Activated CD4-positive, alpha-beta T cell treated with anti-CD3 and anti-CD28 coated beads, Interleukin-10, Interleukin-2, amounts not matched to agents 100 ng/mL and 50 ng/mL, durations not matched to agents 16 hours and 8 hours (primary cell): ENCODE data around the gene CTSH.
A peak's percentile ranks its signal among the peaks of the same experiment; 100 is the strongest.
"Not testable (repeated sequence)": the region's sequence is repeated elsewhere in the genome, so short reads cannot be mapped to it uniquely, and the experiment has no call there.

Source experiments
- DNase-seq: peaks from one replicate; pipeline ENCODE4 v3.0.0-alpha.2; 2020

CTSH gene

DNA sequence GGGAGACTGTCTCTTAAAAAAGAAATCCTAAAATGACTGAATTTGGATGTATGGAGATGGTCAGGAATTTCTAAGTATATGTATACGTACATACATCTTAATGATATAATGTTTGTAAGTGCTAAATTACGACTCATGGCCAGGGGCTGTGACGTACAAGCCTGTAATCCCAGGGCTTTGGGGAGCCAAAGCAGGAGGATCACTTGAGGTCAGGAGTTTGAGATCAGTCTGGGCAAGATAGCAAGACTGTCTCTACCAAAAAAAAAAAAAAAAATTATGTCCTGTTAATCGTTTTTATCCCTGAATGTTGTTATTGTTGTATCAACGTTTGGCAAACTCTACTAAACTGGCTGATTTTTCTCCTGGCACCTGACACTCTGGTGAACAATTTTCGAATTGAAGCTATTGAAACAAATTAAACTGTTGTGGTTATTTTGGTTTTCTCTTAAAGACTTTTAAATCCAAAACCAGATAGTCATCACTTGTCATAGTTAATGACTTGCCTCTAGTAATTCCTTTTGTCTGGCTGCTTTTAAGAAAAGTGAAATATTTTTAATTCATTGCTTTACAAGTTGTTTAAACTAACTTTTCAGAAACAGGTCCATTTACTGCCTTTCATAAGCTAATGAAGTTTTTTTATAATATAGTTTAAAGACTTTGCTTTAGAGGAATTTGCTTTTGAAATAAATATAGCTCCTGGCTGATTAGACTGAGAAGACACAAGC lies 65.2 kb downstream of the CTSH start:
- no peak for DNase-seq

DNA sequence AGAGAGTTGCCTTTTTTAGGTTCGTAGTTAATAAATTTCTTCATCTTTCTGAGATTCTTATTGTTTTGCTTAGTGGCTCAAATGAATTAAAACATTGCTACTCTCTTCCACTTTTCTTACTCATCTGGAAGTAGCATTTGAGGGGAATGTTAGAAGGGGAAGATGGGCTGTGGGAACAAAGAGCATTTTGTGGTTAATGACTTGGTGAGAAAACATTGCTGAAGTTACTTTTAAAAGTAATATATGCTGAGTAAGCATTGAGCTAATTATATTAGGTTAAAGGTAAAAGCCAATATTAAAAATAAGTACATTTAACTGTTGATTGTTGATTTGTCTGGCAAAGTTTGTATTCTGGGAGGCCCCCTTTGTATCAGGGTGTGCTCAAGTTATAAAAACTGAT lies 66.5 kb downstream of the CTSH start:
- DNase-seq: no peak

DNA sequence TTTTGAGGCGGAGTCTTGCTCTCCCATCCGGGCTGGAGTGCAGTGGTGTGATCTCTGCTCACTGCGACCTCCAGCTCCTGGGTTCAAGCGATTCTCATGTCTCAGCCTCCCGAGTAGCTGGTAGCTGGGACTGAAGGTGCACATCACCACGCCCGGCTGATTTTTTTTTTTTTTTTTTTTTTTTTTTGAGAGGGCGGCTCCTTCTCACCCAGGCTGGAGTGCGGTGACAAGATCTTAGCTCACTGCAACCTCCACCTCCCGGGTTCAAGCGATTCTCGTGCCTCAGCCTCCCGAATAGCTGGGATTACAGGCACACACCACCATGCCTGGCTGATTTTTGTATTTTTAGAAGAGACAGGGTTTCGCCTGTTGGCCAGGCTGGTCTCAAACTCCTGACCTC lies 67.9 kb downstream of the CTSH start:
- DNase-seq: not testable (repeated sequence)

DNA sequence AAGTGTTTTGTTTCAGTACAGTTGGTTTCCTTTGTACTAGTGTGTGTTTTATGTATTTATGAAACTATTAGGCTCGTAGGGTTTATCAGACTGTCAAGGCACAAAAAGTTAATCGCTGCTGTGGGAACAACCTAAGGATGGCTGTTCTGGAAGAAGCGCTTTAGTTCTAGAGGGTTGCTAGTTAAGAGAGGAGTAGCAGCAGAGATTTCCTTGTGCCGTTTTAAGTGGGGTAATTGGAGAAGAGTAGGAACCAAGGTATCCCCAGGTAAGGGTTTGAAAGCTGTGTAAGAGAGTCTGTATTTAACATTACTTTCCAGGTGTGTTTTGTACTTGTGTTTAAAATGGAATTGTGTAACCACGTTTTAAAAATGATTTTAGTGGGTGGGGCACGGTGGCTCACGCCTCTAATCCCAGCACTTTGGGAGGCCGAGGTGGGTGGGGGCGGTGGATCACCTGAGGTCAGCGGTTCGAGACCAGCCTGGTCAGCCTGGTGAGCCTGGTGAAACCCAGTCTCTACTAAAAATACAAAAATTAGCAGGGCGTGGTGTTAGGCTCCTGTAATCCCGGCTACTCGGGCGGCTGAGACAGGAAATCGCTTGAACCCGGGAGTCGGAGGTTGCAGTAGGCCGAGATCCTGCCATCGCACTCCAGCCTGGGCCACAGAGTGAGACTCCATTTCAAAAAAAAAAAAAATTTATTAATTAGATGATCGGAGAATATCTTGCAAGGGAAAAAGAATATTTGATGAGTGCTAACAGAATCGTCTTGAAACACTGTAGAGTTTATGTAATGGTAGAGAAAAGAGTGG lies 69.5 kb downstream of the CTSH start:
- no peak for DNase-seq

DNA sequence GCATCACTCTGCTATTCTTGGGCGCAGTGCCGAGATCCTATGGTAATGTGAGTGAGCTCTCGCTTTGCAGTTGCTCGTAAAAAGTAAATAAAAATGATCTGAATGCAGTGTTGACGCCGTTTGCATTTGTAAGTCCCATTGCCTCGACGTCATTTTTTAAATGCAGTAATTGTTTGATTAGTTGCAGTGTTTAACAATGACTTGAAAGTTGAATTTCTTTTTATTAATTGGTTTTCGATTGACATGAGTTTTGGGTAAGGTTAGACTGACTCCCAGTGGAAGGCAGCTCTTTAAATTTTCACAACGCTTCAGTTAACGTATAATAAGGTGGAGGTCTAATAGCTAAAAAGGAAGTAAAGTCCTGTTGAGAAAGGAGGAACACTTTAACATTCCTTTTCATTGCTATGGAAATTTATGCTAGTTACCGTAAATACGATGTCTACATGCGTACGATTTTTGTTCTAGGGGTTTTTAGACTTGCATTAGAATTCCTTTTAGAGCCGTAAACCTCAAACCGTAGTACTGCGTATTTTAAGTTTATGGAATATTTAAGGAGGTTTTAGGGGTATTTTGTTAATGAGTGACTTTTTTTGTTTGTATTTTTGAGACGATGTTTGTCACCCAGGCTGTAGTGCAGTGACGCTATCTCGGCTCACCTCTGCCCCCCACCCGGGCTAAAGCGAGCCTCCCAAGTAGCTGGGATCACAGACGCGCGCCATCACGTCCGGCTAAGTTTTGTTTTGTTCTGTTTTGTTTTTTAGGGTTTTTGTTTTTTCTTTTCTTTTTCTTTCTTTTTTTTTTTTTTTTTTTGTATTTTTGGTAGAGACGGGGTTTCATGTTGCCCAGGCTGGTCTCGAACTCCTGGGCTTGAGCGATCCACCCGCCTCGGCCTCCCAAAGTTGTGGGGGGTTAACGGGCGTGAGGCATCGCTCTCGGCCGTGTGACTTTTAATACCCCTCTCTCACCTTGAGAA lies 70.8 kb downstream of the CTSH start:
- peak; percentile 45 for DNase-seq

DNA sequence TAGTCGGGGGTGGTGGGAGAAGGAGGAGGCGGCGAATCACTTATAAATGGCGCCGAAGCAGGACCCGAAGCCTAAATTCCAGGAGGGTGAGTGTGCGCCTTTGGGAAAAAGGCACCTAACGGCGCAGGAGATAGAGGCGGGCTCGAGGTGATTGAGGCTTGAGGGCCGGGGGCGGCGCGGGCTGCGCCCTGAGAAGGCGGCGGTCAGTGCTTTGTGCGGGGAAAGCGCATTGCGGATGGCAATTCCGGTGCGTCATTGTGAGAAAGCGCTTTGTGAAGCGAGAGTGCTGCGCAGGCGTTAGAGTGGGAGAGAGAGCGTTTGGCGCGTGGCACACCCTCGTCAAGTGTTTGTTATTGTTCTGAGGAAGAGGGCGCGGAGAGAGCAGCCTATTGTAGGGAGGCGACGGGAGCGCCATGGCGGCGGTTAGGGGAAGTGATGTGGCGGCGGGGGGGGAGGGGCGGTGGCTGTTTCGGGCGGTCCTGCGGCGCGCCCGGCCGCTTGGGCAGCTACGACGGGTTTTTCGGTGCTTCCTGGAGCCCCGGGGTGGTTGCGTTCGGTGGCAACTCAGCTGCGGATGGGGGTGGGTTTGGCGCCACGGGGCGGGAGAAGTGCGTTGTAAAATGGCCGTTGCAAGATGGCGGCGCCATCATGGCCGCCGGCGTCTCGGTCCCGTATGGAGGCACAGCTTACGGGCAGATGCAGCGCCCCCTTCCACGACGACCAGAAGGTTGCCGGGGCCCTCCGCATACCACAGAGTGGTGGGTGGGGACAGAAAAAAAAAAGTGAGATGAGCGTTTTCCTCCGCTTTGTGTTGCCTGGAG lies 71.7 kb downstream of the CTSH start:
- peak; percentile 95 for DNase-seq

DNA sequence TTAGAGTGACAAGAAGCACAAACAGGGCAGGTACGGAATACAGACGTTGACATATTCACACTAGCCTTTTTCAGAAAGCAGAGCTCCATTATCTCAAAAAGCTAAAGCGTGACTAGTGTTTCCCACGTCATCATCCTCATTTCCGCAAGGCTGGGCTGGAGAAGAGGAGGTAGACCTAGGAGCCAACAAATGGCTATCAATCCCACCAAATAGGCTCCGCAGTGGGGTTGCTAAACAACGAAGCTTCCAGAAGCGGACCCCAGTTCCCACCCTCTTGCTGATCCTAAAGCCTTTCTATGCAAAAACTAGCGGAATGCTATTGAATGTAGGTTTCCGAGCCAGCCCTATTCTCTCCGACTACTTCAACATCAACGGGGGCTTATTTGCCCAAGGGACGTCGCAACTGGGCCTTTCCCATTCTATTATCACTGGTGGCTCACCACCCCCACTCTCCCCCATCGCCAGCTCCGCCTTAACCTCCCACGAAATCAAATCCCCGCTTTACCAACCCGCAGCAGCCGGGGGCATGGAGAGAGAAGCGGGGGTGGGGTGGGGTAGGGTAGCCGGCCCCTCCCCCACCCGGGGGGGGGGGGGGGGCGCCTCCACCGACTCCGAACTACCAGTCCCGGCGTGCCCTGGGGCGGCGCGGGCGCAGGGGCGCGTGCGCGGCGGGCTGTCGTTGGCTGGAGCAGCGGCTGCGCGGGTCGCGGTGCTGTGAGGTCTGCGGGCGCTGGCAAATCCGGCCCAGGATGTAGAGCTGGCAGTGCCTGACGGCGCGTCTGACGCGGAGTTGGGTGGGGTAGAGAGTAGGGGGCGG lies 72.5 kb downstream of the CTSH start, which contains the start of gene MORF4L1:
Gene MORF4L1 (plus strand): TSS at position 736 of the 817 bp plus-strand sequence. CDS start 128 bp downstream, outside the sequence.
- DNase-seq: peak; percentile 98

DNA sequence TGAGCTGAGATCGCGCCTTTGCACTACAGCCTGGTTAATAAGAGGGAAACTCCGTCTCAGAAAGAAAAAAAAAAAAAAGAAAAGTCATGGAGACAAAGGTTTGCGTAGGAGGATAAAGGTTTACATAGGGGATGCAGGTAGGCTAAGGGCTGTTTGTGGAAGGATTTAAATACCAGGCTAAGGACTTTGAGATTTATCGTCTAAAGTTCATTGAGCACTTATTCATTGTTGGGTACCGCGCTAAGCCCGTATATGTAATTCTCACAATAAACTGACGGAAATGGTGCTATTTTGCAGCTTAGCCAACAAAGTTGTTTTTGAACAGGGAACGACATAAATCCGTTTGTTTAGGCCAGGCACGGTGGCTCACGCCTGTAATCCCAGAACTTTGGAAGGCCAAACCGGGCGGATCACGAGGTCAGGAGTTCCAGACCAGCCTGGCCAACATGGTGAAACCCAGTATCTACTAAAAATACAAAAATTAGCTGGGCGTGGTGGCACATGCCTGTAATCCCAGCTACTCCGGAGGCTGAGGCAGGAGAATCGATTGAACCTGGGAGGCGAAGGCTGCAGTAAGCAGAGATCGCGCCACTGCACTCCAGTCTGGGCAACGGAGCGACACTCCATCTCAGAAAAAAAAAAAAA lies 73.2 kb downstream of the CTSH start:
- not testable (repeated sequence) for DNase-seq
